Activated CD4-positive, alpha-beta T cell treated with anti-CD3 and anti-CD28 coated beads, Interleukin-10, Interleukin-2, amounts not matched to agents 100 ng/mL and 50 ng/mL, durations not matched to agents 16 hours and 8 hours (primary cell): ENCODE results near the gene CBLN3.

Experiments used
- DNase-seq: peaks from one replicate; pipeline ENCODE4 v3.0.0-alpha.2; 2020

CBLN3 gene

DNA sequence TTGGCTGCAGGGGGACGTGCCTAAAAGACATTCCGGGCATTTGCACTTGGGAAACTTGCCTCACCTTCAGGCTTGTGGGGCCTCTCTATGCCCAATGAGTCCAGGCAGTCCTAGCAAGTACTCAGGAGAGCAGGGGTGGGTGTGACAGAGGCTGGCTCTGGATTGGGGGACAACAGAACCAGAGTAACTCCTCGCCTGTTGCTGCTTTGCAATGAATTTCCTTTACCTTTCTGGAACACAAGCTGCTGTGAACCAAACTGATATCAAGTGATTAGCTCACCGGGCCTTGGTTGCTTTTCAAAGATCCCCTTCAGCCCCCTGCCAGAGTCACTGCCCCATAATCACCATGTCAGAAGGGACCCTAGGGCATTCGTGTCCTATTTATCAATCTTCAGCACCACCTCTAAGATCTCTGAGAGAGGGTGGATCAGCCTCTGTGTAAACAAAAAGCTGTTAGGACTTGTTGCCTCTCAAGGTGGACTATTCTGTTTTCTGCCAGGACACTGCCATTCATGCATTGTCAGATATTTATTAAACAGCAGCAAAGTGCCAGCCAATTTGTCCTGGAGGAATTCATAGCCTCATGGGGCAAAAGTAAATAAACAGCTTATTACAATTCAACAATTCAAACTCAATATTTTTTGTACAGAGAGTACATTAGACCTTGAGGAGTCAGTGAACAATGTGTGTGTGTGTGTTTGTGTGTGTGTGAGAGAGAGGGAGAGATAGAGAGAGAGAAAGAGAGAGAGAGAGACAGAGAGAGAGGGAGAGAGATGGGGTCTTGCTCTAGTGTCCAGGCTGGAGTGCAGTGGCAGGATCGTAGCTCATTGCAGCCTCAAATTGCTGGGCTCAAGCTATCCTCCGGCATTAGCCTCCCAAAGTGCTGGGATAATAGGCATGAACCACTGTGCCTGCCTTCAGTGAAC, 50.2 kb downstream of the CBLN3 start:
- no peak for DNase-seq

- DNase-seq = no peak
Measured at GRCh38 chr14:24378327-24378726, 51.1 kb downstream of the CBLN3 start.

- DNase-seq = no peak
Measured at GRCh38 chr14:24377657-24378056, 51.8 kb downstream of the CBLN3 start.

GRCh38 chr14:24377126-24377525, 52.3 kb downstream of the CBLN3 start:
- DNase-seq = no peak
